IMR-90 (cell line): ENCODE data around the gene TREM1.

Source experiments
- CEBPB ChIP-seq: IDR thresholded peaks from 2 replicates; pipeline ENCODE4 v1.6.1; 2012; ENCODE audit warnings: low read depth, low read length, improper control_type of control experiment
- CHD1 ChIP-seq: IDR thresholded peaks from 2 replicates; pipeline ENCODE4 v1.6.1; 2012; ENCODE audit warnings: low read depth, low read length, improper control_type of control experiment
- RCOR1 ChIP-seq: IDR thresholded peaks from 2 replicates; pipeline ENCODE4 v1.6.1; 2012; ENCODE audit warnings: mild to moderate bottlenecking, low read length, improper control_type of control experiment; ENCODE audit not compliant: insufficient replicate concordance
- RFX5 ChIP-seq: IDR thresholded peaks from 2 replicates; pipeline ENCODE4 v1.8.0; 2012; ENCODE audit warnings: low read depth, mild to moderate bottlenecking, low read length, moderate library complexity
- SMC3 ChIP-seq: fragments of 150-350 bp; IDR thresholded peaks from 2 replicates; pipeline ENCODE4 v1.6.1; 2016; ENCODE audit warnings: low read depth, mild to moderate bottlenecking, antibody characterized with exemption, low read length, moderate library complexity
- TF ChIP-seq, protein P1 (sequence below): conservative IDR thresholded peaks from 2 replicates; pipeline ENCODE4 v1.5.1; 2012; ENCODE audit warnings: mild to moderate bottlenecking, low read depth, low read length, improper control_type of control experiment

DNA sequence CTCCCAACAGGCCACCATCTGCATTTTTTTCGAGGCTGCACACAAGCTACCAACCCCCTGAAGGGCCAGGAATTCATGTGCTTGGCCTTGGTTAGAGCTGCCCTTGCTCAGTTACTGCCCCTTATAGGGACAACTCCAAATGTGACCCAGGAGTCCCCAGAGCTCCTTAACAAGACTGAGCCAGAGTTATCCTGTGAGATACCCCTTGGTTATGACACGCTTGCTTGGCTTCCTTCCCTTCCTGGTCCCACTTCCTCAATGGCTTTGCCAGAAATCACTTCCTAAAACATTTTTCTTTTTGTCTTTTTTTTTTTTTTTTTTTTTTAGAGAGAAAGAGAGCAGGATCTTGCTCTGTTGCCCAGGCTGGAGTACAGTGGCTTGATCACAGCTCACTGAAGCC lies 8.9 kb downstream of the TREM1 start:
- TF ChIP-seq CEBPB: no peak
- TF ChIP-seq, protein P1, sequence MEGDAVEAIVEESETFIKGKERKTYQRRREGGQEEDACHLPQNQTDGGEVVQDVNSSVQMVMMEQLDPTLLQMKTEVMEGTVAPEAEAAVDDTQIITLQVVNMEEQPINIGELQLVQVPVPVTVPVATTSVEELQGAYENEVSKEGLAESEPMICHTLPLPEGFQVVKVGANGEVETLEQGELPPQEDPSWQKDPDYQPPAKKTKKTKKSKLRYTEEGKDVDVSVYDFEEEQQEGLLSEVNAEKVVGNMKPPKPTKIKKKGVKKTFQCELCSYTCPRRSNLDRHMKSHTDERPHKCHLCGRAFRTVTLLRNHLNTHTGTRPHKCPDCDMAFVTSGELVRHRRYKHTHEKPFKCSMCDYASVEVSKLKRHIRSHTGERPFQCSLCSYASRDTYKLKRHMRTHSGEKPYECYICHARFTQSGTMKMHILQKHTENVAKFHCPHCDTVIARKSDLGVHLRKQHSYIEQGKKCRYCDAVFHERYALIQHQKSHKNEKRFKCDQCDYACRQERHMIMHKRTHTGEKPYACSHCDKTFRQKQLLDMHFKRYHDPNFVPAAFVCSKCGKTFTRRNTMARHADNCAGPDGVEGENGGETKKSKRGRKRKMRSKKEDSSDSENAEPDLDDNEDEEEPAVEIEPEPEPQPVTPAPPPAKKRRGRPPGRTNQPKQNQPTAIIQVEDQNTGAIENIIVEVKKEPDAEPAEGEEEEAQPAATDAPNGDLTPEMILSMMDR: no peak
- no peak for TF ChIP-seq RFX5
- no peak for TF ChIP-seq RCOR1
- no peak for TF ChIP-seq SMC3
- TF ChIP-seq CHD1: no peak
